K562 treated with DMSO at 1 percent for 48 hours (cell line): Measurements from ENCODE around the gene ACVR1C. TPM values are rescaled to one million over a fixed set of nuclear protein-coding genes. Genes with fewer than 3 reads are reported as not detected.

ENCODE experiments used
- total RNA-seq: library from RNA; unstranded; fragments of 300-600 nt; gene quantifications from 2 replicates; pipeline ENCODE4 v1.2.3, GENCODE V29; 2022; ENCODE audit warnings: low replicate concordance; ENCODE audit errors: extremely low read depth

ACVR1C gene
- total RNA-seq = not detected in 2 replicates

DNA sequence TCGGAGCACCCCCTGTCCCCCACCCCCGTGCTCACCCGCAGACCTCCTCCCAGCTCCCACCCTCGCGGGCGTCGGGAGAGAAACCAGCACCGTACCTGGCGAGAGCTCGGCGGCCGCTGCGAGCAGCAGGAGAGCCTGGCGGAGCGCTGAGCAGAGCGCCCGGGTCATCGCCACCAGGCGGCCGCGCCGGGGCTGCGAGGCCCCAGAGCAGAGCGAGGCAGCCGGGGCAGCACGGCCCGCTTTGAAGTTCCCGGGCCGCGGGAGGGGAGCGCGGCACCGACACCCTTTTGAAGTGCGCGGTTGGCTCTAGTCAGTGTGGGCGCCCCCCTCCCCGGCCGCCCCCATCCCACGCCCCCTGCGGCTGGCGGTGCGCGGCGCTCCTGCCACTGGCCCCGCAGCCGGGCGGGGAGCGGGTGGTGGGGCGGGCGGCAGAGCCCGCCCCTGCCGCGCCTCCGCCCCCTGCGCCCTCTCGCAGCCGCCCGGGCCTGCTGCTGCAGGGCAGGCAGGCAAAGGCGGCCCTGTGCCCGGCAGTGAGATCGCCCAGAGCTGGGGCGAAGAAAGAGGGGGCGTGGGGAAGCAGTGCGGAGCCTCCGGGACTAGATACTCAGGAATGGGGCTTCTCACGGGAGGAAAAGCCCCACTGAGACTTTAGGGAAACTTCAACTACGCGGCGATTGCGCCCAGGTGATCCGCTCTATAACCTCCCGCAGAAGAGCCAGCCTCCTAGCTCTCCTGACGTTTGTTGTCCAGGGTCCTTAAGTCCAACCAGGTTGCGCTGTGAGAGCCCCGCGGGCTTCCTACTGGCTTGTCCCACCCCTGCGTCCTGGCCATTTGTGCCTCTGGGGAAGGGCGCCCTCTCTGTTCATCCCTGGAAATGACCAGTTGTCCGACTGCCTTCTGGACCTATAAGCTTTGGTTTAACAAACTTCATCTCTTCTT lies at the start of gene ACVR1C:
Gene ACVR1C, minus strand, starts transcription at position 388 of the 939 bp plus-strand sequence. Its CDS starts 220 bp downstream, at position 168.

Other genes with a start within 250 kb of the ACVR1C start
- not detected in 2 replicates for gene CYTIP, start 184.8 kb downstream of the ACVR1C start, total RNA-seq
- gene ACVR1, start 247.5 kb upstream of the ACVR1C start, total RNA-seq = not detected in 2 replicates